Stimulated activated CD8-positive, alpha-beta memory T cell treated with anti-CD3 and anti-CD28 coated beads, Interleukin-15, amount 100 ng/mL, for 4 hours (primary cell): ENCODE results near the gene CHRNA4.

Experiments used
- DNase-seq, 2 donors: peaks; one replicate each; pipeline ENCODE4 v3.0.0-alpha.2; 2020; ENCODE audit warnings: low read depth in 2 of 2

CHRNA4 gene

DNA sequence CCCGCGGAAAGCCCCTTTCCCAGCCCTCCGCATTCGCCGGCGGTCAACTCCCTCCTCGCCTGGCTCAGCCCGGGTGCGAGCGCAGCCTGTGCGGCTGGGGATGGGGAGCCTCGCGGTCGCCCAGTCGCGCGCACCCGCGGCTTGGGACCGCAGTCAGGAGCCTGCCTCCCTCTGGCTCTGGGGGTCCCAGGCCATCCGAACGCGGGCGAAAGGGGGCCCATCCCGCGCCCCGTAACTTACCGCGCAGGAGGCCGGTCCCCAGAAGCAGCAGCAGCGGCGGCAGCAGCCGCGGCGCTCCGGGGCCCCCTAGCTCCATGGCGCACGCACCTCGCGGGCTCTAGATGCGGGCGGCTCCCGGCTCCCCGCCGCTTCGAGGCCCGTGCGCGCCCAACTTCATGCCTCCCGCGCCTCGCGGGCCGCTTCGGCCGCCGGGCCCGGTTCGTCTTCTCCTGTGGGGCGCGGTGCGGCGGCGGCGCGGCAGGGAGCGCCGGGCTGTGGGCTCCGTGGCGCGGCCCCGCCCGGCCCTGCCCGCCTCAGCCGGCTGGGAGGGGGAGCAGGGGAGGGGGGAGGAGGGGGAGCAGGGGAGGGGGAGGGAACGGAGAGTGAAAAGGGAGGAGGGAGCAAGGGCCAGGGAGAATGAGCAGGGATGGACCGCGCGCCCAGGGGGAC is at the start of gene CHRNA4:
Gene CHRNA4 (minus strand): TSS at position 500 of the 669 bp plus-strand sequence. CDS start 184 bp downstream, at position 316.
- DNase-seq: no peak

- no peak for DNase-seq
Observed at GRCh38 chr20:63409834-63410435, 48.8 kb upstream of the CHRNA4 start.

DNA sequence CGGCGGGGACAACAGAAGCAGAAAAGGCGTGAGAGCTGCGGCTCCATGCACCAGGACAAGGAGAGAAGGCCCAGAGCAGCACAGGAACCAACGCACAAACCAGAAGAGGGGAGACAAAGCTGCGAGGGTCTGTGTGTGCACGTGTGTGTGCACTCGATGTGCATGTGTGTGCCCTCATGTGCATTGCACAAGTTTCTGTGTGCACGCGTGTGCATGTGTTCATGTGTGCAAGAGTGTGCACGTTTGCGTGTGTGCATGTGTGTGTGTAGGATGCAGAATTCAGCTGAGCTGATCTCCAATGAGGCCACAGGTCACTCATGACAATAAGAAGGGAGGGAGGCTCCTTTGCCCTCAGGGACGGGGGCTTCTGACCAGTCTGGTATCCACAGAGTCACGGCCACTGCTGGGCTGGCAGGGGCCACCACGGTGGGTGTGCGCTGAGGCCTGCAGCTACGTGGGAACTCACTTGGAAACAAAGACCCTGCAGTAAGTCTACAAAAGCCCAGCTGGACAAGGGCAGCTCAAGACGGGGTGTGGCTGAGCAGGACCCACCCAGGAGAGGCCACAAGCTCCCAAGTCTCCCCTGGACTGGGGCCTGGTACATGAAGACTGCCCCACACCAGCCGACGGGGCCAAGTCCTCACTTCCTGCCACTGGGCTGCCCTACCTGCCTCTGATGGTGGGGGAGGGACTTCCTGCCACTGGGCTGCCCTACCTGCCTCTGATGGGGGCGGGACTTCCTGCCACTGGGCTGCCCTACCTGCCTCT is 48.1 kb upstream of the CHRNA4 start:
- DNase-seq: no peak

DNA sequence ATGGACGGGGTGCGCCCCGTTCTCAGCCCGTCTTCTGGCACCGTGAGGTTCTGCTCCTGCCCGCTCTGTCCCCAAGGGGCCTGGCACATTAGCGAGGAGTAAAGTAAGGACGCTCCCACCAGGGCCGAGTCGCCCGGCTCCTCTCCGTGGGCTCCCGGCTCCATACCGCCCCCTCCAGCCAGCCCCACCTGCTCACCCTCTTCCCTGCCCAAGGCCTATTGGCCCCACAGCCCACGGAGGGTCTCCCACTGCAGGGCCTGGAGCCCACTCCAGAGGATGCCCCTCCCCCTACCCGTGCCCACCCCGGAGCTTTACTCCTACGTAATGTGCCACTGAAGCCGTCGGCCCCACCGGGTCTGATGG is 47.5 kb upstream of the CHRNA4 start:
- DNase-seq: no peak

GRCh38 chr20:63407928-63408683 is 47.0 kb upstream of the CHRNA4 start:
- no peak for DNase-seq

DNA sequence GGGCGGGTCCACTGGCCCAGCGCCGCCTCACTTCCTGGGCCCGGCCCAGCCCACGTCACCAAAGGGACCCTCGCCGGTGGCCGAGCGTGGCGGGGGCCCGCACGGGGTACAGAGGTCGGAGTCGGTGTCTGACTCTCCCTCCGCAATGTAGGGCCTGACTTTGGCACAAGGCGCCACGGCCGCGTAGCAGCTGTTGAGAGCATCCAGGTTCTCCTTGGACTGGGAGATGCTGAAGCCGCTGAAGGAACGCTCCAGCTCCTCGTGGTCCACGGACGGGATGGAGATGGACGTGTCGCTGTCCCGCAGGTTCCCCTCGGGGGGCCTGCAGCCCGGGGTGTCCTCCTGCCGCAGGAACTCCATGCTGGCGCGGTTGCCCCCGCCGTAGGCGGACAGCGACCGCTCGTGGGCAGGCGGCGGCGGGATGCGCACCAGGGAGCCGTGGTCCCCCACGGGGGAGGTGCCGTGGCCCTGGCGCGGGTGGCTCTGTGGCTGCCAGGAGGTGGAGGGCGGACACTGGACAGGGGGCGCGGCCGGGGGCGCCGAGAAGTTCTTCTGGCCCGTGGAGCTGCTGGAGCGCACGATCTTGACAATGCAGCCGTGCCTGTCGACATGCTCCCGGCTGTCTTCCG is 45.6 kb upstream of the CHRNA4 start:
- no peak for DNase-seq

GRCh38 chr20:63406011-63406410 is 44.9 kb upstream of the CHRNA4 start:
- no peak for DNase-seq

GRCh38 chr20:63405102-63405730 is 44.1 kb upstream of the CHRNA4 start:
- DNase-seq: no peak

DNA sequence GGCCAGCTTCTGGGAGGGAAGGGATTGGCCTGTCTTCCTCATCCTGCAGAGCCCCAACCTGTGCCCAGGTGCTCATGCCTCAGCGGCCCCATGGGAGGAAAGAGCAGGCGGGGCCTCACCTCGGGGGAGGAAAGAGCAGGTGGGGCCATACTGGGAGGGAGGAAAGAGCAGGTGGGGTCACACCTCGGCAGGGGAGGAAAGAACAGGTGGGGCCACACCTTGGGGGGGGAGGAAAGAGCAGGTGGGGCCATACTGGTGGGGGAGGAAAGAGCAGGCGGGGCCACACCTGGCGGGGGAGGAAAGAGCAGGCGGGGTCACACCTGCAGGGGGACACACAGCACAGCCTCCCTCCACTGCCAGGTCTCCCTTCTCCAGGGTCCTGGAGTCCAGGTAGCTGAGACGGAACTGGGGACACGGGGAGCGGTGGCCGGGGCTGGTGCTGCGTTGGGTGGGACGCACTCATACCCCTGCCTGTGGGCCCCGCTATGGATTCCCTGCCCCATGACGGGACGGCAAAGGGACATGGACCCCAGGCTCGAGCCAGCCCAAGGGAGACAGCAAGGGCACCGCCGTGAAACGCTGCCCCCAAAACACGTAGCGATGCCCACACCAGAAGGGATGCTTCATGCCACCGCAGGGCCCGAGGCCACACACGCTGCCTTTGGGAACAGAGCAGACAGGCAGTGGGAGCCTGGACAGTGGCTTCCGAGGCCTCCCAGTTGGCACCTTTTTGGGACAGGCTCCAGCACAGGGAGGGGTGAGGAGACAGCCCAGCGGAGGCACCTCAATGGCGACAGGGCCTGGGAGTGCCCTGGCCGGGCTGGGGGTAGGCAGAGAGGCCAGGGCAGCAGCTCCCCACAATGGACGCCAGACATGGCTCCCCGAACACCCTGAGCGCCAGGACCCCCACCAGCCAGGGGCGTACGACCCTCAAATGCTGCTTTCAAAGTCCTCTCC is 43.3 kb upstream of the CHRNA4 start:
- no peak for DNase-seq

DNA sequence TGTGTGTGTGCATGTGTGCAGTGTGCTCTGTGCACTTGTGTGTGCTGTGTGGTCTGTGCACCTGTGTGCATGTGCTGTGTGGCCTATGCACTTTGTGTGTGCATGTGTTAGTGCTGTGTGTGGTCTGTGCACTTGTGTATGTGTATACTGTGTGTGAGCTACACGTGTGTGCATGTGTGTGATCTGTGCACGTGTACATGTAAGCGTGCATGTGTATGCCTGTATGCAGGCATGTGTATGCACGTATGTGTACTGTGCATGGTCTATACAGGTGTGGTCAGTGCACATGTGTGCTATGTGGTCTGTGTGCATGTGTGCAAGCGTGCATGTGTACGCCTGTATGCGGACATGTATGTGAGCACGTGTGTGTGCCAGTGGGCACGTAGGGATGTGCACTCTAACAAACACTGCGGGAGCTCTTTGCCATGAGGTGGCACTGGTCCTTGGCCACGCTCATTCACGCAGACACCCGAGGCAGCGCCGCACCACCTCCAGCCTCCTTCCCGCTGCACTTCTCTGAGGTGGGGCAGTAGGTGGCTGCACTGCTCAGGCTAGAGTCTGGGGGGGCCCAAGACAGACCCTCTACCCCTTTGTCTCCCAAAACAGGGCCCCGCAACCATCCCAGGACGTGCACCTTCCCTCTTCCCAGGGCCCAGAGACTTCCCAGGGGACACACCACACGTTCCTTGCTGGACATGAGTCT is 42.4 kb upstream of the CHRNA4 start:
- no peak for DNase-seq

GRCh38 chr20:63402860-63403220 is 41.7 kb upstream of the CHRNA4 start:
- DNase-seq: no peak

DNA sequence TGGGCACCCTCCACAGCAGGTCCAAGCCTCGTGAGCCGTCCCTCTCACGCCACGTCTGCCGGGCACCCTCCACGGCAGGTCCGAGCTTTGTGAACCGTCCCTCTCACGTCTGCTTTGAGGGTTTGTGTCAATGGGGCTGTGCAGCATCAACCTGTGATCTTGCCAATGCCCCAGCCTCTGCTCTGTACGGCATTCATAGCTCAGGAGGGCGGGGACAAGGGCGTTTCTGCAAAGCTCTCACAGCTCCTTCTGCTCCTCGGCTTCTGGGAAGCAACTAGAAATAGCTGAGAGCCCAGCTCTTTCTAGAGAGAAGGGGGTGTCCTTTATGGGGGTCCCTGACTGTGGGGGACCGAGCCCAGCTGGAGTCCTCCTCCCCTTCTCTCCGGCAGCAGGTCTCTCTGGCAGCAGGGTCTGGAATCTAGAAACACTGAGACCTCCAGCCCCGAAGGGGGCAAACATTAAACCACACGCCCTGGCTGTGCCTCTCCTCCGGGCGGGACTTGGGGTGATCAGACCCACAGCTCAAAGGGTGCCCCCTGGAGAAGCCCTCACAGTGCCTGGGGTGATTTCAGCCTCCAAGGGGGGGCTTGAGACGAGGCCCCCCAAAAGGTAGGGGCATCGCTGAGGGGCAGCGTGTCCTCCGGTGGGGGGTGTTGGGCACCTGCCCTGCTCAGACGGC is 41.2 kb upstream of the CHRNA4 start:
- DNase-seq: no peak

GRCh38 chr20:63401384-63402110 is 40.4 kb upstream of the CHRNA4 start:
- DNase-seq: no peak

- no peak for DNase-seq
Observed at GRCh38 chr20:63400486-63401210, 39.5 kb upstream of the CHRNA4 start.

DNA sequence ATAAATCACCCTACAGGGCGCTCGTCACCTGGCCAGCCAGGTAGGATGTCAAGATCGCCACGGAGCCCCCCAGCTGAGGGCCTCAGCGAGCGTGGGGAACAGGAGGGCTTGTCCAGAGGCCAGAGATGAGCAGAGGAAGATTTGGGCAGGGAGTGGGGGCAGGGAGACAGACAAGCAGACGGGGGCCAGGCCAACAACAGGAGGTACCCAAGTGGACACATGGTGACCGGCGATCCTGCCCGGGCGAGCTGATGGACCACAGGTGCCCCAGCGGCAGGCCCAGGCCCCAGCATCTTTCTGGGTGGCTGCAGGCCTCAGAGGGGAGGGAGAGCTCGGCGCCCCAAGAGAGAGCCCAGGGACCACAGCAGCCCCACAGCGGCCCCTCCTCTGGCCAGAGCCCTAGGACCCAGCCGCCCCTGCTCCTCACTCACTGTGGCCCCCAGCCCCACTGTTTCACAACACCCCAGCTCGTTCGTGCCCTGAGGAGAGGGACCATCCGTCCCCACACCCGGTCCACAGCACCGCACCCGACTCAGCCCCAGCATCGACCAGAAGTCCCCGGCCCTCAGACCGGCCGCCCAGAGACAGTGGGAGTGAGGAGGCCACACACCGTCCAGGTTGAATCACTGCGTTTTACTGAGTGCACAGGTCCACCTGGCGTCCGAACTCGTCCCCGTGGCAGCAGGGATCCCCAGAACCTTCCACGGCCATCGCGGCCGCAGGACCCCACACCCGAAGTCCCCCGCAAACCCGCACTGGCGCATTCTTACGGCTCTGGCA is 38.6 kb upstream of the CHRNA4 start:
- no peak for DNase-seq

DNA sequence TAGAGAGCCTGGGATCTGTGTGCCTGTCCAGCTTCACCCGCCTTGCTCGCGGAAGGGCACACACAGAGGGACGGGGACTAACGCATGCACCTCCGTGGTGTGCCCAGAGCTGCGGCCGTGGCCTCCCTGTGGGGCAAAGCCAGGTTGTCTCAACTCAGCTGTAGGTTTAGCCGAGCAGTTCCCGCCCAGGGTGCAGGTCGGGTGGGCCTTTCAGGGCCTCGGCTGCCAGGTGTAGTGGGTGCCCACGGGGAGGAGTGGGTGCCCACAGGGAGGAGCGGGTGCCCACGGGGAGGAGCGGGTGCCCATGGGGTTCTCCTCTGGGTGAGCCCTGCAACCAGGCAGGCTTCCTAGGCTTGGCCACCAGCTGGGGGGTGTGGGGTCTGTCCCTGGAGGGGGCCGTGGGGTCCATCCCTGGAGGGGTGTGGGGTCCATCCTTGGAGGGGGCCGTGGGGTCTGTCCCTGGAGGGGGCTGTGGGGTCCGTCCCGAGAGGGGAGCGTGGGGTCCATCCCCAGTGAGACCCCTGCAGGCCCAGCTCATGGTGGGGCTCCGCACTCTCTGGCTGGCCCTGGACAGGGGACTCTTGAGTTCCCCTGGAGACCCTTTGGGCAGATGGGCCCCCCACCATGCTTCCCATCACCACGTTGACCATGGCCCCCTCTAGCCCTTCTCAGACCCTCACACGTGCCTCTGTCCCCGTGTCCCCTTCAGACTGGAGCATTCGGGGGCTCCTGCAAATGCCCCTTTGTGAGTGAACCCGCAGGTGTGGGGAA is 37.8 kb upstream of the CHRNA4 start:
- no peak for DNase-seq
